Measurements from ENCODE around the gene ZSWIM8.

DNA sequence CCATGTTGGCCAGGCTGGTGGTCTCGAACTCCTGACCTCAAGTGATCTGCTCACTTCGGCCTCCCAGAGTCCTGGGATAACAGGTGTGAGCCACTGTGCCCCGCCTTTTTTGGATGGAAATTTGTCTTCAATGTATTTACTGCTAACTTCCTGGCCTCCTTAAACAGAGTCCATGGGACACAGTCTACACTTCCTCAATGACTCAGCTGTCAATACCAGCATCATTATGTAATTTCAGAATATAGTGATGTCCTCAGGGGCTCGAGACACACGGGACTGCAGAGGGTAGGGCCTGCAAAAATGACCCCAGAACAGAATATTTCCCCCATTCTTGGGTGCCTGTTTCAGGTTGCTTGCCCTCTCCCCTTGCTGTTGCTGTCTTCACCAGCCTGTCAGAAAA, 57.9 kb downstream of the ZSWIM8 start:
- TF ChIP-seq POLR2A (IDR thresholded peaks at IDR 0.05): no peak
- TF ChIP-seq, protein P1, sequence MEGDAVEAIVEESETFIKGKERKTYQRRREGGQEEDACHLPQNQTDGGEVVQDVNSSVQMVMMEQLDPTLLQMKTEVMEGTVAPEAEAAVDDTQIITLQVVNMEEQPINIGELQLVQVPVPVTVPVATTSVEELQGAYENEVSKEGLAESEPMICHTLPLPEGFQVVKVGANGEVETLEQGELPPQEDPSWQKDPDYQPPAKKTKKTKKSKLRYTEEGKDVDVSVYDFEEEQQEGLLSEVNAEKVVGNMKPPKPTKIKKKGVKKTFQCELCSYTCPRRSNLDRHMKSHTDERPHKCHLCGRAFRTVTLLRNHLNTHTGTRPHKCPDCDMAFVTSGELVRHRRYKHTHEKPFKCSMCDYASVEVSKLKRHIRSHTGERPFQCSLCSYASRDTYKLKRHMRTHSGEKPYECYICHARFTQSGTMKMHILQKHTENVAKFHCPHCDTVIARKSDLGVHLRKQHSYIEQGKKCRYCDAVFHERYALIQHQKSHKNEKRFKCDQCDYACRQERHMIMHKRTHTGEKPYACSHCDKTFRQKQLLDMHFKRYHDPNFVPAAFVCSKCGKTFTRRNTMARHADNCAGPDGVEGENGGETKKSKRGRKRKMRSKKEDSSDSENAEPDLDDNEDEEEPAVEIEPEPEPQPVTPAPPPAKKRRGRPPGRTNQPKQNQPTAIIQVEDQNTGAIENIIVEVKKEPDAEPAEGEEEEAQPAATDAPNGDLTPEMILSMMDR (IDR thresholded peaks at IDR 0.05): no peak

Data from Peyer's patch (tissue), 4 donors.